HEK293T (cell line): Measurements from ENCODE around the gene NR1H3.

Experiments used
- ARNT ChIP-seq: fragments of 450-650 bp; IDR thresholded peaks from 2 replicates; pipeline ENCODE4 v1.6.1; 2017; ENCODE audit warnings: mild to moderate bottlenecking
- BHLHE40 ChIP-seq: fragments of 450-650 bp; IDR thresholded peaks from 2 replicates; pipeline ENCODE4 v1.6.1; 2016; ENCODE audit warnings: mild to moderate bottlenecking, moderate library complexity, borderline replicate concordance
- FOXA1 ChIP-seq: fragments of 450-650 bp; IDR thresholded peaks from 2 replicates; pipeline ENCODE4 v1.6.1; 2016; ENCODE audit warnings: mild to moderate bottlenecking
- FOXK2 ChIP-seq: fragments of 450-650 bp; IDR thresholded peaks from 2 replicates; pipeline ENCODE4 v1.6.1; 2016; ENCODE audit warnings: mild to moderate bottlenecking
- FOXM1 ChIP-seq: fragments of 450-650 bp; IDR thresholded peaks from 2 replicates; pipeline ENCODE4 v1.6.1; 2017; ENCODE audit warnings: mild to moderate bottlenecking, borderline replicate concordance
- HDGF ChIP-seq: fragments of 450-650 bp; IDR thresholded peaks from 2 replicates; pipeline ENCODE4 v1.6.1; 2017; ENCODE audit warnings: antibody characterized with exemption, borderline replicate concordance
- L3MBTL2 ChIP-seq: fragments of 450-650 bp; conservative IDR thresholded peaks from 2 replicates; pipeline ENCODE4 v1.6.1; 2016; ENCODE audit warnings: mild to moderate bottlenecking
- NFRKB ChIP-seq: fragments of 450-650 bp; IDR thresholded peaks from 2 replicates; pipeline ENCODE4 v1.6.1; 2016; ENCODE audit warnings: mild to moderate bottlenecking, moderate library complexity
- SP1 ChIP-seq: fragments of 450-650 bp; IDR thresholded peaks from 2 replicates; pipeline ENCODE4 v1.6.1; 2017
- SUZ12 ChIP-seq: fragments of 450-650 bp; IDR thresholded peaks from 2 replicates; pipeline ENCODE4 v1.6.1; 2016; ENCODE audit warnings: mild to moderate bottlenecking

DNA sequence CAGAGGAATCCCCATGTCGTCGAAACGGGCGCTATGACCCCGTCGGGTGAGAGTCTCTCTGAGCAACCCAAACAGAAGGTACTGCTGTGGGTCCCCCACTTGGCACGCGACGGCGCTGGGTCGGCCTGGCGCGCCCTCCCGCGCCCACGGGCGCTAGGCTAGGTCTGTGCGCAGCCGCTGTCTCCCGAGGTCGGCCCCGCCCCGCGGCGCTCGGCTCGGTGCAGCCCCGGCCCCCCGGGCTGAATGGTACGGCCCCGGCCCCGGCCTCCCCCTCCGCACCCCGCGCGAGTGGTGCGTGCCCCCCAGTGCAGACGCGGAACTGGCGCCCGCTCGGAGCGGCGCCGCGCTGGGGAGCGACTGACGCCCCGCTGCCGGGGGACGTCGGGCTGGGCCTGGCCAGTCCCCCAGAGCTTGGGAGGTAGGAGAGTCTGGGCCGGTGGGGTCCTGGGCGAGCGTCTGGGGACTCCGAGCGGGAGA, 12.1 kb downstream of the NR1H3 start, which contains the start of gene MADD:
- TF ChIP-seq FOXM1 (no peak), NFRKB (no peak), FOXA1 (no peak), FOXK2 (no peak), HDGF (no peak), BHLHE40 (no peak), SP1 (no peak), L3MBTL2 (no peak), ARNT (no peak), SUZ12 (no peak)
